ENCODE data around the gene TP53I13.

The TP53I13 gene

DNA sequence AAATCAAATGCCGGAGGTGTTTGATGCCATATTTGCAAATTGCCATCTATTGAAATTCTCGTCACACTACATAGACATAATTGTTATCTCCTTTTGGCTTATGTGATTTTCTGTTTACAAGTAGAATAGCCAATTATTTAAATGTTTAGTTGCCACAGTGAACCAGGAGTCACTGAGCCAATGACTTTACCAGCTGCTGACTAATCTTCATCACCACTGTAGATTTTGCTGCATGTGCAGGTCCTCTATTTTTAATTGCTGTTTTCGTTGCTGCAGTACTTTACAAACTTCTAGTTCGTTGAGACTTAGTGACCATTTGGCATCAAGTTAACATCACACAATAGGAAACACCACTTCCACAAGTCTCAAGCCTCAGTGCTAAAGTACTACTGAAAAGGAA is 24.4 kb upstream of the TP53I13 start (continued):
- TF ChIP-seq, protein P1, sequence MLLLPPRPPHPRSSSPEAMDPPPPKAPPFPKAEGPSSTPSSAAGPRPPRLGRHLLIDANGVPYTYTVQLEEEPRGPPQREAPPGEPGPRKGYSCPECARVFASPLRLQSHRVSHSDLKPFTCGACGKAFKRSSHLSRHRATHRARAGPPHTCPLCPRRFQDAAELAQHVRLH (tag by site-specific recombination; IDR thresholded peaks at IDR 0.05), result no peak
- TF ChIP-seq, protein P2, sequence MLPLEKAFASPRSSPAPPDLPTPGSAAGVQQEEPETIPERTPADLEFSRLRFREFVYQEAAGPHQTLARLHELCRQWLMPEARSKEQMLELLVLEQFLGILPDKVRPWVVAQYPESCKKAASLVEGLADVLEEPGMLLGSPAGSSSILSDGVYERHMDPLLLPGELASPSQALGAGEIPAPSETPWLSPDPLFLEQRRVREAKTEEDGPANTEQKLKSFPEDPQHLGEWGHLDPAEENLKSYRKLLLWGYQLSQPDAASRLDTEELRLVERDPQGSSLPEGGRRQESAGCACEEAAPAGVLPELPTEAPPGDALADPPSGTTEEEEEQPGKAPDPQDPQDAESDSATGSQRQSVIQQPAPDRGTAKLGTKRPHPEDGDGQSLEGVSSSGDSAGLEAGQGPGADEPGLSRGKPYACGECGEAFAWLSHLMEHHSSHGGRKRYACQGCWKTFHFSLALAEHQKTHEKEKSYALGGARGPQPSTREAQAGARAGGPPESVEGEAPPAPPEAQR (tag by site-specific recombination; IDR thresholded peaks at IDR 0.05), result no peak
- TF ChIP-seq GLI4 (tag by site-specific recombination; IDR thresholded peaks at IDR 0.05), result no peak

DNA sequence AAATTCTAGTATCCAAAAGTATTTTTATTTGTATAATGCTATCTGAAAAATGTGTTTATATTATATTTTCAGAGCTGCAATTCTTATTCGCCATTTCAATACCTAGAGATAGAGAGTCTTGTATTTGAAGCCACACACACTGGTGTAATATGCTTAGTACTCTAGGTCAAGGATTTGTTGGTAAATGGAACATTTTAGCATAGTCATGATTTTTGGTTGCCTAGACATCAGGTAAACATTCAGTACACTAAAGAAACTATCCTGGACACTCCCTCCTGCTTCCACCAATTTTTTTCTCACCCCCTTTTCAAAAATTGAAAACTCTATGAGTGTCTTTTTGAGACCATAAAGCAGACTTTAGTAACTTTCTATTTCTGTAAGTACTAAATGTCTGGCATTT is 22.4 kb upstream of the TP53I13 start:
- Histone ChIP-seq H3K27ac (ENCODE audit: extremely low read depth, low read depth, low read length) (no peak overlapping the region), H3K9me3 (ENCODE audit: control insufficient read depth, insufficient read depth, low read depth, low read length) (no peaks in the 10 kb centered on the region), H3K4me3 (ENCODE audit: low read depth, low read length) (no peak overlapping the region), H3K36me3 (ENCODE audit: control insufficient read depth in 2 of 2, insufficient read depth in 1 of 2, low read length in 2 of 2) (peaks cover 28 to 32% of the 10 kb centered on the region in 2 experiments), H3K4me1 (ENCODE audit: control insufficient read depth, insufficient read depth, low read length) (peaks cover 13% of the 10 kb centered on the region)
- TF ChIP-seq ZNF140 (tag by site-specific recombination; IDR thresholded peaks at IDR 0.05), result no peak
- no peak for TF ChIP-seq IKZF3 (tag by site-specific recombination; IDR thresholded peaks at IDR 0.05)
- no peak for TF ChIP-seq ZNF416 (tag by site-specific recombination; IDR thresholded peaks at IDR 0.05)
- TF ChIP-seq ZFP37 (tag by site-specific recombination; IDR thresholded peaks at IDR 0.05), result no peak
- no peak for TF ChIP-seq ZSCAN30 (tag by site-specific recombination; IDR thresholded peaks at IDR 0.05)
- no peak for TF ChIP-seq ZBTB7A (tag by site-specific recombination; IDR thresholded peaks at IDR 0.05; ENCODE audit: low read depth)
- TF ChIP-seq ZBTB1 (tag by site-specific recombination; IDR thresholded peaks at IDR 0.05), result no peak
- TF ChIP-seq, protein P3, sequence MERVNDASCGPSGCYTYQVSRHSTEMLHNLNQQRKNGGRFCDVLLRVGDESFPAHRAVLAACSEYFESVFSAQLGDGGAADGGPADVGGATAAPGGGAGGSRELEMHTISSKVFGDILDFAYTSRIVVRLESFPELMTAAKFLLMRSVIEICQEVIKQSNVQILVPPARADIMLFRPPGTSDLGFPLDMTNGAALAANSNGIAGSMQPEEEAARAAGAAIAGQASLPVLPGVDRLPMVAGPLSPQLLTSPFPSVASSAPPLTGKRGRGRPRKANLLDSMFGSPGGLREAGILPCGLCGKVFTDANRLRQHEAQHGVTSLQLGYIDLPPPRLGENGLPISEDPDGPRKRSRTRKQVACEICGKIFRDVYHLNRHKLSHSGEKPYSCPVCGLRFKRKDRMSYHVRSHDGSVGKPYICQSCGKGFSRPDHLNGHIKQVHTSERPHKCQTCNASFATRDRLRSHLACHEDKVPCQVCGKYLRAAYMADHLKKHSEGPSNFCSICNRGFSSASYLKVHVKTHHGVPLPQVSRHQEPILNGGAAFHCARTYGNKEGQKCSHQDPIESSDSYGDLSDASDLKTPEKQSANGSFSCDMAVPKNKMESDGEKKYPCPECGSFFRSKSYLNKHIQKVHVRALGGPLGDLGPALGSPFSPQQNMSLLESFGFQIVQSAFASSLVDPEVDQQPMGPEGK (tag by site-specific recombination; IDR thresholded peaks at IDR 0.05), result no peak
- no peak for TF ChIP-seq ZNF555 (tag by site-specific recombination; conservative IDR thresholded peaks at IDR 0.05)
- no peak for TF ChIP-seq OVOL3 (tag by site-specific recombination; IDR thresholded peaks at IDR 0.05)
- no peak for TF ChIP-seq SP7 (tag by site-specific recombination; IDR thresholded peaks at IDR 0.05)
- no peak for TF ChIP-seq ZFP69B (tag by site-specific recombination; IDR thresholded peaks at IDR 0.05)
- TF ChIP-seq ZNF292 (tag by site-specific recombination; IDR thresholded peaks at IDR 0.05; ENCODE audit: borderline replicate concordance, low read depth), result no peak
- TF ChIP-seq ZNF426 (tag by site-specific recombination; IDR thresholded peaks at IDR 0.05), result no peak
- no peak for TF ChIP-seq ZNF558 (tag by site-specific recombination; IDR thresholded peaks at IDR 0.05)
- TF ChIP-seq REPIN1 (tag by site-specific recombination; IDR thresholded peaks at IDR 0.05; ENCODE audit: low read depth), result no peak
- ChIA-PET POLR2A (no interaction called here), CTCF (interaction anchor here (0.6 to 4.7 kb wide), 4 partner anchors 9 to 176 kb away, joined by 3 to 25 read pairs (median 10); no protein-coding TSS in a partner anchor)

DNA sequence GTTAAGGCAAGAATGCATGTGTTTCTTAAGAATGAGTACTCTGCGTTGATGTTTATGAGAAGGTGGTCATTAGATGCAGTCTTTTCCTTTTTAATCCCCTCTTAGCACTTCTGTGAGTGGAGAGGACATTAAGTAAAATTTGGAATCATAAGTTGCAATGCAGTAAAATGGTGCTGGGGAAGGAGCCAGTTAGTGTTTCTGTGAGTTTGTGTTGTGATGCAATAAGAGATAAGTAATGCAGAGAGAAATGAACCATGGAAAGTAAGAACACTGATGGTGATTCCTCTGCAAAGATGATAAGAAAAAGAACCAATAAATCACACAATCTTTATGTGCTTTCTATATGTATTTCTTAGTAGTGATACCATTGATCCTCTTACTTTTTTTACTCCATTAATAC is 21.7 kb upstream of the TP53I13 start:
- no peak overlapping the region for H3K27ac ChIP-seq (ENCODE audit: extremely low read depth, low read depth, low read length)
- H3K4me1 ChIP-seq (ENCODE audit: control insufficient read depth, insufficient read depth, low read length), result peaks cover 13% of the 10 kb centered on the region
- H3K36me3 ChIP-seq (ENCODE audit: control insufficient read depth in 2 of 2, insufficient read depth in 1 of 2, low read length in 2 of 2), result peaks cover 25 to 27% of the 10 kb centered on the region in 2 experiments
- no peak overlapping the region for H3K4me3 ChIP-seq (ENCODE audit: low read depth, low read length)
- ChIA-PET CTCF (interaction anchor here (2.2 kb wide), 1 partner anchor 177 kb away, joined by 9 read pairs; no protein-coding TSS in a partner anchor), POLR2A (interaction anchor here (1.3 kb wide), 1 partner anchor 22 kb away, joined by 3 read pairs; no protein-coding TSS in a partner anchor)
- no peaks in the 10 kb centered on the region for H3K9me3 ChIP-seq (ENCODE audit: control insufficient read depth, insufficient read depth, low read depth, low read length)
- TF ChIP-seq ZNF10 (tag by site-specific recombination; IDR thresholded peaks at IDR 0.05) (no peak), KLF7 (tag by site-specific recombination; IDR thresholded peaks at IDR 0.05; ENCODE audit: borderline replicate concordance) (no peak), ZFHX2 (tag by site-specific recombination; conservative IDR thresholded peaks at IDR 0.05) (no peak), PRDM1 (tag by site-specific recombination; IDR thresholded peaks at IDR 0.05) (peak; percentile 38; the same call in 1 of the 2 replicates), ZNF114 (tag by site-specific recombination; IDR thresholded peaks at IDR 0.05) (no peak), ZNF132 (tag by site-specific recombination; IDR thresholded peaks at IDR 0.05; ENCODE audit: borderline replicate concordance) (no peak), ZSCAN30 (tag by site-specific recombination; IDR thresholded peaks at IDR 0.05) (0 out of 2 replicates have a peak, but pooled peaks have one; percentile 13), ZNF155 (tag by site-specific recombination; IDR thresholded peaks at IDR 0.05) (no peak), ZNF701 (tag by site-specific recombination; IDR thresholded peaks at IDR 0.05) (no peak)
- TF ChIP-seq, protein P4, sequence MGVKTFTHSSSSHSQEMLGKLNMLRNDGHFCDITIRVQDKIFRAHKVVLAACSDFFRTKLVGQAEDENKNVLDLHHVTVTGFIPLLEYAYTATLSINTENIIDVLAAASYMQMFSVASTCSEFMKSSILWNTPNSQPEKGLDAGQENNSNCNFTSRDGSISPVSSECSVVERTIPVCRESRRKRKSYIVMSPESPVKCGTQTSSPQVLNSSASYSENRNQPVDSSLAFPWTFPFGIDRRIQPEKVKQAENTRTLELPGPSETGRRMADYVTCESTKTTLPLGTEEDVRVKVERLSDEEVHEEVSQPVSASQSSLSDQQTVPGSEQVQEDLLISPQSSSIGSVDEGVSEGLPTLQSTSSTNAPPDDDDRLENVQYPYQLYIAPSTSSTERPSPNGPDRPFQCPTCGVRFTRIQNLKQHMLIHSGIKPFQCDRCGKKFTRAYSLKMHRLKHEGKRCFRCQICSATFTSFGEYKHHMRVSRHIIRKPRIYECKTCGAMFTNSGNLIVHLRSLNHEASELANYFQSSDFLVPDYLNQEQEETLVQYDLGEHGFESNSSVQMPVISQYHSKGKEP (tag by site-specific recombination; IDR thresholded peaks at IDR 0.05), result peak; percentile 75
- TF ChIP-seq, protein P5, sequence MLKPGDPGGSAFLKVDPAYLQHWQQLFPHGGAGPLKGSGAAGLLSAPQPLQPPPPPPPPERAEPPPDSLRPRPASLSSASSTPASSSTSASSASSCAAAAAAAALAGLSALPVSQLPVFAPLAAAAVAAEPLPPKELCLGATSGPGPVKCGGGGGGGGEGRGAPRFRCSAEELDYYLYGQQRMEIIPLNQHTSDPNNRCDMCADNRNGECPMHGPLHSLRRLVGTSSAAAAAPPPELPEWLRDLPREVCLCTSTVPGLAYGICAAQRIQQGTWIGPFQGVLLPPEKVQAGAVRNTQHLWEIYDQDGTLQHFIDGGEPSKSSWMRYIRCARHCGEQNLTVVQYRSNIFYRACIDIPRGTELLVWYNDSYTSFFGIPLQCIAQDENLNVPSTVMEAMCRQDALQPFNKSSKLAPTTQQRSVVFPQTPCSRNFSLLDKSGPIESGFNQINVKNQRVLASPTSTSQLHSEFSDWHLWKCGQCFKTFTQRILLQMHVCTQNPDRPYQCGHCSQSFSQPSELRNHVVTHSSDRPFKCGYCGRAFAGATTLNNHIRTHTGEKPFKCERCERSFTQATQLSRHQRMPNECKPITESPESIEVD (tag by site-specific recombination; IDR thresholded peaks at IDR 0.05), result peak; percentile 25; the same call in 1 of the 2 replicates

Measured in HEK293 (cell line).